GM19397 (cell line): ENCODE results near the gene MAGI3.

Source experiments
- ATAC-seq: cut with Tn5 transposase; IDR thresholded peaks from one replicate; pipeline ENCODE4 v1.9.1; 2021; ENCODE audit warnings: mild to moderate bottlenecking, moderate library complexity; ENCODE audit not compliant: unreplicated experiment

The MAGI3 gene

GRCh38 chr1:113389953-113390834 is at the start of gene MAGI3:
TSS of gene MAGI3 (plus strand) at chr1:113390515. CDS start at chr1:113391034, 519 bp downstream.
- peak; percentile 100 for ATAC-seq

GRCh38 chr1:113353580-113353979 is 36.7 kb upstream of the MAGI3 start:
- ATAC-seq: no peak

DNA sequence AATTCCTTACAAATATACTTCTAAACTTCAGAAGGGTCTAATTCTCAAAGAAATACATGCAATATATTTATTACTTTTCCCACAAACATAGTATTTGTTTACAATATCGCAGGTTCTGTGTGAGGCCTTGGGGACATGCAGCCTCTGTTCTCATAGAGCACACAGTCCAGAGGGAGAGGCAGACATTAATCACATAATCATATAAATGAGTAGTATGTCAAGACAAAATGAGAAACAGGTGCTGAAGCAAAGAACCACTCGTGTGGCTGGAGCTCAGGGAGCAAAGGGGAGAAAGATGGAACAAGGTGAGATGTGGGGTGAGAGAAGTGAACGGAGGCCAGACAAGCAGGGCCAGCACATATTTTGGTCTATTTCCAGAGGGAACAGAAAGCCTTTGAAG is 26.4 kb upstream of the MAGI3 start:
- ATAC-seq: no peak

DNA sequence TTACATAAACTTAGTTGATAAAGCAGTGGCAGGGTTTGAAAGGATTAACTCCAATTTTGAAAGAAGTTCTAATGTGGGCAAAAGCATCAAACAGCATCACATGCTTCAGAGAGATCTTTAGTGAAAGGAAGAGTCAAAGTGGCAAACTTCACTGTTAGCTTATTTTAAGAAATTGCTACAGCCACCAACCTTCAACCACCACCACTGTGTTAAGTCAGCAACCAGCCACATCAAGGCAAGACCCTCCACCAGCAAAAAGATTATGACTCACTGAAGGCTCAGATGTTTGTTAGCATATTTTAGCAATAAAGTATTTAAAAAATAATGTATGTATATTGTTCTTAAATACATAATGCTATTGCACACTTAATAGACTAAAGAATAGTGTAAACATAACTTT is 21.3 kb upstream of the MAGI3 start:
- no peak for ATAC-seq

GRCh38 chr1:113369699-113370098 is 20.6 kb upstream of the MAGI3 start:
- no peak for ATAC-seq

GRCh38 chr1:113370868-113371267 is 19.4 kb upstream of the MAGI3 start:
- ATAC-seq: no peak

DNA sequence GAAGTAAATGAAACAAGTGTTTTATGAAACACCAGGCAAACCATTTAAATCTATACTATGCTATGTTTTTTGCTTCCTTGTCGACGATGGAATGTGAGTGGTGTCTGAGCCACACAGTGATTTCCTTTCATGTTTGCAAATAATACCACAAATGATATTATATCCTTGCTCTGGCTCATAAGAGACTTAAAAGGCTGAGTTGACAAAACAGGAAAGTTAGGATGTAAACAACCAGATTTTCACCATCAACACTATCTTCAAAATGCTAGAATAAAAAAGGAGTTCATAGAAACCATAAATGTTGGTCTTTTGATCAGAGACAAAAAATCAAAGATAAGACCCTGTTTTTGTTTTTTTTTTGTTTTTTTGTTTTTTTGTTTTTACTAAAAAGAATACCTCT is 17.8 kb upstream of the MAGI3 start:
- ATAC-seq: no peak

DNA sequence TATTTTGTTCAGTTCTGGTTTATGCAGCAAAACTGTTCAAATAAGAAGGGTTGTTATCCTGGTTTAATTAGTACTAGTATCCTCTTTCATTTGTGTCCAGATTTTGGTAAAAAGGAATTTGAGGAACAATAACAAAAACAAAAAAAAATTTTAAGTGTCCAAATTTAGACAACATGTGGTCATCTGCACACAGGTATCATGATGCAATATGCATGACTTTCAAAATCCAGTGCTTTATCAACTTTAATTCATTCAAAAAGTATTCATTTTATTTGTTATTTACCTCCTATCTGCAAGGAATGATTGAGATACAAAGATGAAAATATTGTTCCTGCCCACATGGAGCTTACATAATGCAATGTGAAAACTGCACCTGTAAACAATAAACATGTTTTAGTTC is 16.7 kb upstream of the MAGI3 start:
- no peak for ATAC-seq

DNA sequence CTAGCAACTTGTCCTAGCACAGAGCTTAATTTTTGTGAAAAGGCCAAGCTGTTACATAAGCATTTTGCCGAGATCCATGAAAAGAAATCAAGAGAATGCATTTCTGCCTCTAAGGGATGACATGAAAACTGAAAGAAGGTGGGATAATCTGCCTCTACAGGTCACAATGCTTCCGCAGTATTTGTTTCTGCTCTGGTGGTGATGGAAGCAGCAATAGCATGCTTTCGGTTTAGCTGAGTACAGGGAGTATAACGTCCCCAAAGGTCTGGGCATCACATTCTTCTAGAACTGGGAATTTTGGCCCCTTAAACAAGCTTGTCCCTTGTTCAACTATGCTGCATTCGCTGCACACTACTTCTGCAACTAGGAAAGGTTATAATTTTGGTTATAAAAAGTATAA is 14.4 kb upstream of the MAGI3 start:
- ATAC-seq: no peak

DNA sequence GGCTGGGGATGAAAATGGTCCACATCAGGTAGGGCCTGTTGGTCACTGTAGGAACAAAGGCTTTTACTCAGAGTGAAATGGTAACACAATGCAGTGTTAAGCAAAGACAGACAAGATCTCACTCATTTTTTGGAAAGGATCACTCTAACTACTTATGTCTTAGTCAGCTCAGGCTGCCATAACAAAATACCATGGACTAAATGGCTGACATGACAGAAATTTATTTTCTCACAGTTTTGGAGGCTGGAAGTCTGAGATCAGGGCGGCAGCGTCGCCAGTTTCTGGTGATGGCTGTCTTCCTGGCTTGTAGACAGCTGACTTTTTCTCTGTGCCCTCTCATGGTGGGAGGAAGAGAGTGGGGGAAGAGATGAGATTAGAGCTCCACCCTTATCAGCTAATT is 10.2 kb upstream of the MAGI3 start:
- no peak for ATAC-seq

DNA sequence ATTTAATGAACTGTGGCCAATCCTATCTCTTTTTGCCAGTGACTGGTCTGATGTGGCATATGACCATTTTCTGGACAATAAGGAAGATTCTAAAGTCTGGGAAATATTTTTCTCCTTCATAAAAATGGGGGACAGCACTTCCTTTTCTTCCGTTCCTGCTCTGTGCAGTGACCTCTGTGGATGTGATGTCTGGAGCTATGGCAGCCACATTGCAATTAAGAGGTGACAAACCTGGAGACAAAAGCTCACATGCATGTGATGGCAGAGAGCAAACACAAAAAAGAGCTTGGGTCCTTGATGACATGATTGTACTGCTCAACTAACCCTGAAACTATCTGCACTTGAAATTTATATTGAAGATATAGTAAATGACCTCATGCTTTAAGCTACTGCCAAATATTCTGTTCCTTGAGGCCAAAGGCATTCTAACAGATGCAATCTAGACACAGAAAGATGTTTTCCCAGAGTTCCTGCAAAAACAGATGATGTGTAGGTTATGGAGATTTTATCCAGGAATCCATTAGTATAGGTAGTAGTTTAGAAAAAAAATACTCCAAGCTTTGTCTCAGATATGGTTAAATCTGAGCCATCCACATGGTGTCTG is 2.2 kb upstream of the MAGI3 start:
- ATAC-seq: no peak

DNA sequence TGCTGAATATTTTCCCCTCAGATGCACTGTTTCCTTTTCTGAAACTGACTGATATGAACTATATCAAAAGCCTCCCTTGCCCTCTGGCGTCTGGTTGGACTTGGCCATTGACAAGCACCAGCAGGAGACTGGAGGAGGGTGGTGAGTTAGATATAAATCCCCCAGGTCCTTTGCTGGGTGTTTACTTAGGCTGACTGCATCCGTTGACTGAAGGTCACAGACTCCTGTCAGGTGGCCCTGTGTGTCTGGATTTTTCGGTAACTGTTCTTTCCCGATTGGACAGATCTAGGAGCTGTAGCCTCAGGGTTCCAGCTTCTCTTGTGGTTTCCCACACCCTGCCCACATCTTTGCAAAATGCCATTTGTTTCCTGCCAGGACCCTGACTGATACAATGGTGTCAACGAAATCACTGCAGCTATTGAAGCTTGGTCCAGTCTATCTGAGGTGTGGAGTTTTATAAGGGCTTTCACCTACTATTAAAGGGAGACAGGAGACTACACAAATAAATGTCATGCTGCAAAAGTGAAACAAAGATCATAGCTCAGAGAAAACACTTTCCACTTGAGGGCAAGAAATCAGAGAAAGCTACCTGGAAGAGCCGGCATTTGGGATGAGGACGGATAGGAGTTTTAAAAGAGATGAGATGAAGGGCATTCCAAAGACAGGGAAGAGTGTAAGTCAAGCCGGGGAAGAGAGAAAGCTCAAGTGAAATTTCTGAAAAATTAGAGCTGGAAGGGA is 1.5 kb upstream of the MAGI3 start:
- no peak for ATAC-seq

- no peak for ATAC-seq
Measured at GRCh38 chr1:113389359-113389952, 859 bp upstream of the MAGI3 start.

- ATAC-seq: no peak
Measured at GRCh38 chr1:113390871-113391648, 745 bp downstream of the MAGI3 start.

GRCh38 chr1:113391649-113392271 is 1.4 kb downstream of the MAGI3 start:
- no peak for ATAC-seq

DNA sequence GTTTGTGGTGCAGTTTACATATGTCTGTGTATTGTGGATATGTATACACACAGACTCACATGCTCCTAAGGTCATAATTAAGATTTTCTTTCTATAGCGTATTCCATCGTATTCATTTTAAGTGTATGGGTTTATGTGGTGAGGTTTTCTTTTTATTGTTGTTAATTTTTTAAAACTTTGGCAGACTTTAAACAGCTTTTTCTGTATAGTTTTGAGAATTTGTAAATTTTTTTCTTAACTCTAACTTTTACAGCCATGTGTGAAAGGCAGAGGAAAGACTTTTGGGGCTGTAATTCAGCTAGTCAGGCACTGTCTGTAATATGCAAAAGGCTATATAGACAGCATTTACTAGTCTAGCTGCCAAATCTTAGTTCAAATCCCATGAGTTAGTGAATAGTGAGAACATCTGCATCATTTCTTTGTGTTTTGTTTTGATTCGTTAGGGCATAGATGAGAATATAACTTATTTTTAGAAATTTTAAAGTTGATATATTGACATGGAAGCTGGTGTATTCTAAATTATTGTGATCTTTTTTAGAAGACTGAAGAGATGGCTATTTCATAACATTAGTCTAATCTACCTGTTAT is 2.3 kb downstream of the MAGI3 start:
- ATAC-seq: no peak

GRCh38 chr1:113394043-113394862 is 3.9 kb downstream of the MAGI3 start:
- no peak for ATAC-seq

- no peak for ATAC-seq
Measured at GRCh38 chr1:113394863-113395259, 4.5 kb downstream of the MAGI3 start.

GRCh38 chr1:113396102-113396501 is 5.8 kb downstream of the MAGI3 start:
- no peak for ATAC-seq
